ENCODE results near the gene TXNDC16. TPM values are rescaled to one million over a fixed set of nuclear protein-coding genes. Genes with fewer than 3 reads are reported as not detected.
"Not testable (repeated sequence)": the region's sequence is repeated elsewhere in the genome, so short reads cannot be mapped to it uniquely, and the experiment has no call there.

TXNDC16 gene
- total and polyA plus RNA-seq, 9 of the 15 experiments (the other 6 are each of a cell fraction or from before 2014, with no cell fraction given), result 1.8 to 6.2 (median 4.9) TPM

- TF ChIP-seq ARID3A (IDR thresholded peaks at IDR 0.05; ENCODE audit: borderline replicate concordance, low read depth, low read length) (no peak), NCOA1 (IDR thresholded peaks at IDR 0.05; ENCODE audit: low read depth) (no peak), TRIM25 (IDR thresholded peaks at IDR 0.05; ENCODE audit: borderline replicate concordance) (no peak), ARHGAP35 (IDR thresholded peaks at IDR 0.05; ENCODE audit: partially characterized antibody) (no peak), ETS2 (tag; IDR thresholded peaks at IDR 0.05; ENCODE audit: borderline replicate concordance, poor library complexity, severe bottlenecking) (no peak), HMGN3 (IDR thresholded peaks at IDR 0.05; ENCODE audit: borderline replicate concordance, extremely low read depth, insufficient read length, low read depth, low read length) (no peak)
These were observed 31.2 kb upstream of the TXNDC16 start (continued) for GRCh38 chr14:52583544-52583943.

- Histone ChIP-seq H2AFZ (ENCODE audit: low read depth, low read length) (no peak overlapping the region), H3K9ac (ENCODE audit: insufficient read depth in 1 of 2, low read depth in 2 of 2, low read length in 2 of 2) (no peak overlapping the region), H3K4me3 (no peak overlapping the region), H3K27me3 (ENCODE audit: control insufficient read depth in 2 of 2, insufficient read depth in 2 of 2, low read length in 2 of 2) (0 out of 5 replicates have a peak, but pooled peaks cover 0 to 2% of the 10 kb centered on the region in 2 experiments), H3K79me2 (ENCODE audit: control insufficient read depth, insufficient read depth, low read length) (no peaks in the 10 kb centered on the region), H3K9me1 (ENCODE audit: control insufficient read depth, insufficient read depth, low read length) (no peaks in the 10 kb centered on the region), H3K4me2 (ENCODE audit: insufficient read depth, low read length) (no peak overlapping the region), H4K20me1 (replicated peaks; ENCODE audit: control insufficient read depth, insufficient read depth, low read length) (no peaks in the 10 kb centered on the region), H3K9me3 (replicated peaks; ENCODE audit: control insufficient read depth, insufficient read depth, low read depth, low read length) (no peaks in the 10 kb centered on the region), H3K36me3 (ENCODE audit: control insufficient read depth, insufficient read depth, low read length) (no peaks in the 10 kb centered on the region), H3K27ac (ENCODE audit: extremely low read depth, low read depth, low read length) (no peak overlapping the region), H3K4me1 (replicated peaks in 1 of 2; ENCODE audit: control insufficient read depth in 2 of 2, insufficient read depth in 2 of 2, low read length in 2 of 2) (no peaks in the 10 kb centered on the region)
- FAIRE-seq, result no peak
- DNase-seq (ENCODE audit: extremely low read depth in 1 of 4, low spot score in 3 of 4), result no peak
- WGBS (ENCODE audit: insufficient coverage, low coverage, missing lambda C conversion rate), result 5% methylated on average over 2 of the region's 2 CpGs
- BruUV-seq (replicated peaks), result no TSS peak
- POLR2A ChIA-PET, result interaction anchor here (1.2 kb wide), 1 partner anchor 14 kb away, joined by 4 read pairs; no protein-coding TSS in a partner anchor
- in situ Hi-C loops (cut with MboI), result no loop called here
- intact Hi-C loops (cut with micrococcal nuclease), result no loop called here
- CTCF ChIA-PET (ENCODE audit: low intra/inter-chr PET ratio), result no interaction called here
- TF ChIP-seq ZNF436 (CRISPR knock-in tag; IDR thresholded peaks at IDR 0.05), result no peak
- TF ChIP-seq ELF4 (CRISPR knock-in tag; IDR thresholded peaks at IDR 0.05), result no peak
- no peak for TF ChIP-seq SIN3A (IDR thresholded peaks at IDR 0.05; ENCODE audit: borderline replicate concordance in 2 of 2, control insufficient read depth in 1 of 2, low read depth in 2 of 2, low read length in 2 of 2)
- TF ChIP-seq KAT8 (IDR thresholded peaks at IDR 0.05; ENCODE audit: low read depth), result no peak
- no peak for ATAC-seq
These were observed 23.6 kb upstream of the TXNDC16 start for GRCh38 chr14:52575858-52576257.

DNA sequence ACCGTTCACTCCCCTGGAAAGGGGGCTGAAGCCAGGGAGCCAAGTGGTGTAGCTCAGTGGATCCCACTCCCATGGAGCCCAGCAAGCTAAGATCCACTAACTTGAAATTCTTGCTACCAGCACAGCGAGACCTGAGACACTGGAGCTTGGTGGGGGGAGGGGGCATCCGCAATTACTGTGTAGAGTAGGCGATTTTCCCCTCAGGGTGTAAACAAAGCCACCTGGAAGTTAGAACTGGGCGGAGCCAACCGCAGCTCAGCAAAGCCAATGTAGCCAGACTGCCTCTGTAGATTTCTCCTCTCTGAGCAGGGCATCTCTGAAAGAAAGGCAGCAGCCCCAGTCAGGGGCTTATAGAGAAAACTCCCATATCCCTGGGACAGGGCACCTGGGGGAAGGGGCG, 16.1 kb upstream of the TXNDC16 start:
- H2AFZ ChIP-seq (ENCODE audit: low read depth, low read length); H3K27ac ChIP-seq (ENCODE audit: extremely low read depth, low read depth, low read length); H3K4me3 ChIP-seq; ATAC-seq; in situ Hi-C loops (cut with MboI); H3K9ac ChIP-seq (ENCODE audit: insufficient read depth in 1 of 2, low read depth in 2 of 2, low read length in 2 of 2); FAIRE-seq; CTCF ChIA-PET (ENCODE audit: low intra/inter-chr PET ratio); H3K4me2 ChIP-seq (ENCODE audit: insufficient read depth, low read length); H3K27me3 ChIP-seq (ENCODE audit: control insufficient read depth in 2 of 2, insufficient read depth in 2 of 2, low read length in 2 of 2); H3K9me1 ChIP-seq (ENCODE audit: control insufficient read depth, insufficient read depth, low read length); H3K36me3 ChIP-seq (ENCODE audit: control insufficient read depth, insufficient read depth, low read length); DNase-seq (ENCODE audit: extremely low read depth in 1 of 4, low spot score in 3 of 4); BruUV-seq (replicated peaks); H3K4me1 ChIP-seq (replicated peaks in 1 of 2; ENCODE audit: control insufficient read depth in 2 of 2, insufficient read depth in 2 of 2, low read length in 2 of 2); POLR2A ChIA-PET; H3K79me2 ChIP-seq (ENCODE audit: control insufficient read depth, insufficient read depth, low read length); H4K20me1 ChIP-seq (replicated peaks; ENCODE audit: control insufficient read depth, insufficient read depth, low read length); H3K9me3 ChIP-seq (replicated peaks; ENCODE audit: control insufficient read depth, insufficient read depth, low read depth, low read length); intact Hi-C loops (cut with micrococcal nuclease): not testable (repeated sequence)
- WGBS (ENCODE audit: insufficient coverage, low coverage, missing lambda C conversion rate), result 0% methylated on average over 5 of the region's 7 CpGs

Measured in K562 (cell line).